HL-60 (cell line): ENCODE data around the gene UST.
"Not testable (repeated sequence)": the region's sequence is repeated elsewhere in the genome, so short reads cannot be mapped to it uniquely, and the experiment has no call there.

Experiments used
- DNase-seq, 2 experiments: peaks; one replicate each; pipeline ENCODE4 v3.0.0-alpha.2; 2010 to 2020; ENCODE audit warnings: low read depth in 1 of 2, low spot score in 1 of 2
- H3K27ac ChIP-seq: fragments of 250-450 bp; sonication (Bioruptor Pico); replicated peaks from 2 replicates; pipeline ENCODE4 v1.5.1; 2020; ENCODE audit warnings: mild to moderate bottlenecking, moderate library complexity
- H3K27me3 ChIP-seq: fragments of 250-450 bp; sonication (Bioruptor Pico); 2 replicates; pipeline ENCODE4 v1.5.1; 2021; ENCODE audit warnings: mild to moderate bottlenecking, moderate library complexity; ENCODE audit not compliant: insufficient read depth, poor library complexity, severe bottlenecking
- H3K4me3 ChIP-seq: replicated peaks from 2 replicates; pipeline ENCODE4 v1.5.1; 2011; ENCODE audit warnings: mild to moderate bottlenecking, control low read depth, low read length; ENCODE audit not compliant: insufficient read depth
- CTCF ChIP-seq: IDR thresholded peaks from one replicate; pipeline ENCODE4 v1.5.1; 2011; ENCODE audit warnings: low read length, control low read depth, inconsistent platforms; ENCODE audit not compliant: insufficient read depth
- GABPA ChIP-seq: IDR thresholded peaks from 2 replicates; pipeline ENCODE4 v1.6.1; 2012; ENCODE audit warnings: low read depth
- POLR2AphosphoS5 ChIP-seq: IDR thresholded peaks from 2 replicates; pipeline ENCODE4 v1.6.1; 2012; ENCODE audit warnings: low read depth
- REST ChIP-seq: IDR thresholded peaks from 2 replicates; pipeline ENCODE4 v1.6.1; 2012; ENCODE audit warnings: low read depth; ENCODE audit not compliant: insufficient replicate concordance
- SPI1 ChIP-seq: IDR thresholded peaks from 2 replicates; pipeline ENCODE4 v1.6.1; 2012; ENCODE audit warnings: low read depth, mild to moderate bottlenecking, borderline replicate concordance

Gene UST

GRCh38 chr6:148852688-148853087 is 105.9 kb downstream of the UST start:
- no peak overlapping the region for H3K27ac ChIP-seq
- H3K27me3 ChIP-seq = no peaks in the 10 kb centered on the region
- TF ChIP-seq POLR2AphosphoS5 (no peak), REST (no peak), SPI1 (no peak), CTCF (no peak), GABPA (no peak)
- DNase-seq = no peak
- H3K4me3 ChIP-seq = no peak overlapping the region

GRCh38 chr6:148853113-148853512 is 106.3 kb downstream of the UST start:
- not testable (repeated sequence) for H3K27me3 ChIP-seq, H3K27ac ChIP-seq, H3K4me3 ChIP-seq, DNase-seq

- no peak for DNase-seq
- TF ChIP-seq CTCF (no peak), REST (no peak), POLR2AphosphoS5 (no peak), GABPA (no peak), SPI1 (no peak)
- H3K4me3 ChIP-seq = no peak overlapping the region
- H3K27ac ChIP-seq = no peak overlapping the region
- H3K27me3 ChIP-seq = no peaks in the 10 kb centered on the region
Measured at GRCh38 chr6:148854096-148854495, 107.3 kb downstream of the UST start.

- no peak overlapping the region for H3K27ac ChIP-seq
- H3K4me3 ChIP-seq = no peak overlapping the region
- H3K27me3 ChIP-seq = no peaks in the 10 kb centered on the region
- TF ChIP-seq REST = no peak
- TF ChIP-seq CTCF = no peak
- no peak for DNase-seq
Measured at GRCh38 chr6:148854992-148855391, 108.2 kb downstream of the UST start.
